Panc1 (cell line): ENCODE measurements around the gene KDM4E.

Experiments
- CTCF ChIP-seq: fragments of 450-650 bp; IDR thresholded peaks from 2 replicates; pipeline ENCODE4 v1.5.1; 2017; ENCODE audit warnings: mild to moderate bottlenecking
- POLR2AphosphoS5 ChIP-seq: IDR thresholded peaks from 2 replicates; pipeline ENCODE4 v1.6.1; 2012; ENCODE audit warnings: mild to moderate bottlenecking, low read depth, low read length, moderate library complexity
- SIN3A ChIP-seq: IDR thresholded peaks from 2 replicates; pipeline ENCODE4 v1.6.1; 2012; ENCODE audit warnings: low read depth, mild to moderate bottlenecking, low read length, moderate library complexity, borderline replicate concordance; ENCODE audit not compliant: insufficient read depth
- TCF7L2 ChIP-seq: IDR thresholded peaks from 2 replicates; pipeline ENCODE4 v1.6.1; 2011; ENCODE audit warnings: mild to moderate bottlenecking, low read depth, low read length, inconsistent platforms

- TF ChIP-seq CTCF (no peak), SIN3A (no peak), POLR2AphosphoS5 (no peak), TCF7L2 (no peak)
Measured at GRCh38 chr11:95076416-95076815, 51.4 kb downstream of the KDM4E start.
